ENCODE data around the gene RNF11. TPM values are rescaled to one million over a fixed set of nuclear protein-coding genes. Genes with fewer than 3 reads are reported as not detected.

Gene RNF11
- total and polyA plus RNA-seq, 4 experiments from 2014 or later = 37.6 to 50.3 (median 42.1) TPM

DNA sequence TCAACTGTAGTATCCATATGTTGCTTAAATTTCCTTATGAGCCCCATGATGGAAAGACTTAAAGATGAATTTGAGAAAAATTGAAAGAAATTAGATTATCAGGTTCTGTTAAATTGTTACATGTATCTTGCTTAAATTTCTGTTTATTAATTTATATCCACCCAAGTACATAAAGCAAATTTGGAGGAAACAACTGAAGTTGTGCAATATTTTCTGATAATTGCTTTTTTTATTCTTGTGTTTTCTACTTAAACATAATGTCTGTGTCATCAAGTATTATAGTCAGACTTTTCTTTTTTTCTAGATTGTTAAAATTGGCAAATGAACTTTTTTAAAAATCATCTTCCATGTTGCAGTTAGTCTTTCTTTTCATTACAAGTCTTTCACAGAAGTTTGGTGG lies 36.8 kb downstream of the RNF11 start:
- CTCF ChIA-PET (ENCODE audit: partially characterized antibody) = no interaction called here
- peaks cover 3% of the 10 kb centered on the region for H3K4me1 ChIP-seq (ENCODE audit: insufficient read depth, low read length)
- peaks cover 4 to 14% (median 6%) of the 10 kb centered on the region in 4 donors for H3K4me1 Mint-ChIP-seq
- peaks cover 26 to 50% of the 10 kb centered on the region in 2 donors for H3K36me3 Mint-ChIP-seq
- H3K36me3 ChIP-seq (ENCODE audit: insufficient read depth, low read length) = peaks cover 14% of the 10 kb centered on the region
- no peak for DNase-seq
- H3K9me3 Mint-ChIP-seq = peaks cover 0 to 2% (median 0%) of the 10 kb centered on the region in 8 donors
- H3K27ac Mint-ChIP-seq = no peak overlapping the region
- POLR2A ChIA-PET (ENCODE audit: partially characterized antibody) = no interaction called here
- no peaks in the 10 kb centered on the region for H3K27me3 ChIP-seq (ENCODE audit: insufficient read depth, low read length)
- H3K27me3 Mint-ChIP-seq = no peaks in the 10 kb centered on the region
- H3K4me3 Mint-ChIP-seq = no peak overlapping the region
- H3K9me3 ChIP-seq (ENCODE audit: control insufficient read depth in 1 of 2, low read length in 2 of 2) = no peaks in the 10 kb centered on the region
- H3K27ac ChIP-seq (ENCODE audit: low read depth, low read length) = no peak overlapping the region
- intact Hi-C loops (cut with micrococcal nuclease) = no loop called here
- no peak overlapping the region for H3K4me3 ChIP-seq (ENCODE audit: low read length in 2 of 2)

DNA sequence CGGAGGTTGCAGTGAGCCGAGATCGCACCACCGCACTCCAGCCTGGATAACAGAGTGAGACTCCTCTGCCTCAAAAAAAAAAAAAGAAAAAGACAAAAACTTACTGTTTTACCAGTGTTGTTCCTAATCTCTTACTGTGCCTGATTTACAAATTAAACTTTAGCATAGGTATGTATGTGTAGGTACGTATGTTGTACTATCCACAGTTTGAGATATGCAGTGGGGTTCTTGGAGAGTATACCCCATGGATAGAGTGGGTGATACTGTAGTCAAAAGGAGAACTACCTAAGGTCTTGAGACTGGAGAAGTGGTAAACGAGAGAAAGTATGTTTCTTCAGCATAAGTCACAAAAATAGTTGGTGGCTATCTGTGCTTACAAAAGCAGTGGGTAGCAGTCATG lies 38.6 kb downstream of the RNF11 start:
- no peaks in the 10 kb centered on the region for H3K27me3 ChIP-seq (ENCODE audit: insufficient read depth, low read length)
- Mint-ChIP-seq H3K4me1 (peaks cover 0 to 7% (median 0%) of the 10 kb centered on the region in 4 donors), H3K36me3 (peaks cover 23 to 44% of the 10 kb centered on the region in 2 donors), H3K9me3 (peaks cover 0 to 2% (median 0%) of the 10 kb centered on the region in 8 donors), H3K27ac (no peak overlapping the region), H3K4me3 (no peak overlapping the region), H3K27me3 (no peaks in the 10 kb centered on the region)
- no peaks in the 10 kb centered on the region for H3K9me3 ChIP-seq (ENCODE audit: control insufficient read depth in 1 of 2, low read length in 2 of 2)
- intact Hi-C loops (cut with micrococcal nuclease) = no loop called here
- POLR2A ChIA-PET (ENCODE audit: partially characterized antibody) = no interaction called here
- CTCF ChIA-PET (ENCODE audit: partially characterized antibody) = no interaction called here
- H3K36me3 ChIP-seq (ENCODE audit: insufficient read depth, low read length) = peaks cover 14% of the 10 kb centered on the region
- no peaks in the 10 kb centered on the region for H3K4me1 ChIP-seq (ENCODE audit: insufficient read depth, low read length)
- no peak overlapping the region for H3K27ac ChIP-seq (ENCODE audit: low read depth, low read length)
- no peak overlapping the region for H3K4me3 ChIP-seq (ENCODE audit: low read length in 2 of 2)
- no peak for DNase-seq

DNA sequence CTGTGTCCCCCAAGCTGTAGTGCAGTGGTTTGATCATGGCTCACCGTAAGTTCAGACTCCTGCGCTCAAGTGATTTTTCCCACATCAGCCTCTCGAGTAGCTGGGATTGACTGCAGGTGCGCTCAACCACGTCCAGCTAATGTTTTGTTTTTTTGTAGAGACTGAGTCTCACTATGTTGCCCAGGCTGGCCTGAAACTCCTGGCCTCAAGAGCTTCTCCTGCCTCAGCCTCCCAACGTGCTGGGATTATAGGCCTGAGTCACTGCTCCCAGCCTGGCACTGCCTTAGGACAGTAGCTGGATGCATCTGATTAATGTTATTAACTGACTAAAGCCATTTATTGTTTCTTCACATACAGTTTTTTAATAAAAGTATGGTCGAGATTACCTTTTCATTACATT lies 40.2 kb downstream of the RNF11 start:
- POLR2A ChIA-PET (ENCODE audit: partially characterized antibody) = interaction anchor here (1.1 kb wide), 1 partner anchor 40 kb away, joined by 4 read pairs; the partner anchor contains the start of gene RNF11
- CTCF ChIA-PET (ENCODE audit: partially characterized antibody) = no interaction called here
- Histone ChIP-seq H3K4me1 (ENCODE audit: insufficient read depth, low read length) (no peaks in the 10 kb centered on the region), H3K4me3 (ENCODE audit: low read length in 2 of 2) (no peak overlapping the region), H3K36me3 (ENCODE audit: insufficient read depth, low read length) (peaks cover 8% of the 10 kb centered on the region), H3K27me3 (ENCODE audit: insufficient read depth, low read length) (no peaks in the 10 kb centered on the region), H3K9me3 (ENCODE audit: control insufficient read depth in 1 of 2, low read length in 2 of 2) (no peaks in the 10 kb centered on the region), H3K27ac (ENCODE audit: low read depth, low read length) (no peak overlapping the region)
- Mint-ChIP-seq H3K36me3 (peaks cover 15 to 30% of the 10 kb centered on the region in 2 donors), H3K27me3 (no peaks in the 10 kb centered on the region), H3K4me1 (no peaks in the 10 kb centered on the region), H3K27ac (peak overlapping the region in 1 of 7 donors; percentile 70), H3K4me3 (no peak overlapping the region), H3K9me3 (no peaks in the 10 kb centered on the region)
- DNase-seq = no peak
- intact Hi-C loops (cut with micrococcal nuclease) = no loop called here

DNA sequence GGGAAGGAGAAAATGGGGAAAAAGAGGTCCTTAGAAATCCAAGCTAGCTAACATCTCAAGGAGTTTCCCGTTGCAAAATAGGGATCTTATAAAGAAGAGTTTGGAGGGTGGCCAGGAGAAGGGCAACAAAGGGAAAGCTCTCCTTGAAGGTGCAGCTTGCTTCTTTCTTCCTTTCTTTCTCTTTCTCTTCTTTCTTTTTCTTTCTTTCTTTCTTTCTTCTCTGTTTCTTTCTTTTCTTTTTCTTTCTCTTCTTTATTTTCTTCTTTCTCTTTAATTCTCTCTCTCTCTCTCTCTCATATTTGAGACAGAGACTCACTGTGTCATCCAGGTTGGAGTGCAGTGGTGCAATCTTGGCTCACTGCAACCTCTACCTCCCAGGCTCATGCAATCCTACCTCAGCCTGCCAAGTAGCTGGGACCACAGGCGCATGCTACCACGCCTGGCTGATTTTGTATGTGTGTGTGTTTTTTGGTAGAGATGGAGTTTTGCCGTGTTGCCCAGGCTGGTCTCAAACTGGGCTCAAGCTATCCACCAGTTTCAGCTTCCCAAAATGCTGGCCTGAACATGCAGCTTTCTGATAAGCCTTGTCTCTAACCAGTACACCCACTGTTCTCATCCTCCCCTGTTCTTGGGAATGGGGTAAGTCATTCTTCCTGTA lies 44.4 kb downstream of the RNF11 start:
- CTCF ChIA-PET (ENCODE audit: partially characterized antibody) = interaction anchor here (1.7 kb wide), 1 partner anchor 10 kb away, joined by 3 read pairs; no protein-coding TSS in a partner anchor
- no peak for DNase-seq

DNA sequence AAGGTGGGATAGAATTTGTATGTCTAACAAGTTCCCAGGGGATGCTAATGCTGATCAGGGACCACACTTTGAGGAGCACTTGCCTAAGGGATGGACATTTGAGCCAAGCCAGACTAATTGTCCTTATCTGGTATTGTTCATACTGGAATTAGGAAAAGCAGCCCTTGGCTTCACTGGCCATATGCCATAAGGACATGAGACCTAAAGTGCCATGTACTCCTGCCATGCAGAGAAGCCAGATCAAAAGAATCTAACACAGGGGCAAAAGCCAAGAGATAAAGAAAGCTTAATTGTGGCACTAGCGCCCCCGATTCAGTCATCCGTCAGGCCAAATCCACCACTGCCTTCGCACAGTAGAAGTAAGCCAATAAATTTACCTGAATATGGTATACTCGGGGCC lies 45.7 kb downstream of the RNF11 start:
- Mint-ChIP-seq H3K27ac (no peak overlapping the region), H3K36me3 (peaks cover 0 to under 1% of the 10 kb centered on the region in 2 donors), H3K27me3 (no peaks in the 10 kb centered on the region), H3K9me3 (no peaks in the 10 kb centered on the region), H3K4me3 (no peak overlapping the region), H3K4me1 (no peaks in the 10 kb centered on the region)
- intact Hi-C loops (cut with micrococcal nuclease) = no loop called here
- no peak for DNase-seq
- ChIA-PET POLR2A (ENCODE audit: partially characterized antibody) (no interaction called here), CTCF (ENCODE audit: partially characterized antibody) (no interaction called here)
- Histone ChIP-seq H3K27ac (ENCODE audit: low read depth, low read length) (no peak overlapping the region), H3K27me3 (ENCODE audit: insufficient read depth, low read length) (no peaks in the 10 kb centered on the region), H3K9me3 (ENCODE audit: control insufficient read depth in 1 of 2, low read length in 2 of 2) (no peaks in the 10 kb centered on the region), H3K4me3 (ENCODE audit: low read length in 2 of 2) (no peak overlapping the region), H3K4me1 (ENCODE audit: insufficient read depth, low read length) (no peaks in the 10 kb centered on the region), H3K36me3 (ENCODE audit: insufficient read depth, low read length) (no peaks in the 10 kb centered on the region)

More for the DNA sequence above, 44.4 kb downstream of the RNF11 start:
- peaks cover 0 to 10% of the 10 kb centered on the region in 2 donors for H3K36me3 Mint-ChIP-seq
- no peak overlapping the region for H3K27ac ChIP-seq (ENCODE audit: low read depth, low read length)
- H3K4me1 ChIP-seq (ENCODE audit: insufficient read depth, low read length) = no peaks in the 10 kb centered on the region
- H3K9me3 Mint-ChIP-seq = no peaks in the 10 kb centered on the region
- H3K9me3 ChIP-seq (ENCODE audit: control insufficient read depth in 1 of 2, low read length in 2 of 2) = no peaks in the 10 kb centered on the region
- H3K4me3 Mint-ChIP-seq = no peak overlapping the region
- H3K4me3 ChIP-seq (ENCODE audit: low read length in 2 of 2) = no peak overlapping the region
- H3K4me1 Mint-ChIP-seq = no peaks in the 10 kb centered on the region
- no peaks in the 10 kb centered on the region for H3K27me3 ChIP-seq (ENCODE audit: insufficient read depth, low read length)
- intact Hi-C loops (cut with micrococcal nuclease) = no loop called here
- H3K27me3 Mint-ChIP-seq = no peaks in the 10 kb centered on the region
- no peaks in the 10 kb centered on the region for H3K36me3 ChIP-seq (ENCODE audit: insufficient read depth, low read length)
- peak overlapping the region in 1 of 7 donors; percentile 8 for H3K27ac Mint-ChIP-seq
- POLR2A ChIA-PET (ENCODE audit: partially characterized antibody) = no interaction called here

DNA sequence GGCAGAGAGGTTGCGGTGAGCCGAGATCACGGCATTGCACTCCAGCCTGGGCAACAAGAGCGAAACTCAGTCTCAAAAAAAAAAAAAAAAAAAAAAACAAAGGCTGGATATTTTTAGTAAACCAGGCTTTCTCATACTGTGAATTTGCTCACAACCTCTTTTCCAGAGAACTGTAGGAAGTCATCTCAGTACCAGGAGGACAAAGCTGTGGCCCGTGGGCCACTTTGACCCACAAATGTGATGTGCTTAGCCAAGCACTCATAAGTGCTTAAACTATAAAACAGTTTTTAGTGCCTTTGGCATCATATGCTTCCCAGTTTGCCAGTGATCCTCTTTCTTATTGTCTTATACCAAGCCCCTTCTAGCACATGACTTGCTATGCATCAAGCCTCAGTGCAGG lies 46.5 kb downstream of the RNF11 start:
- no peaks in the 10 kb centered on the region for H3K27me3 ChIP-seq (ENCODE audit: insufficient read depth, low read length)
- H3K36me3 ChIP-seq (ENCODE audit: insufficient read depth, low read length) = no peaks in the 10 kb centered on the region
- H3K4me1 ChIP-seq (ENCODE audit: insufficient read depth, low read length) = no peaks in the 10 kb centered on the region
- Mint-ChIP-seq H3K36me3 (no peaks in the 10 kb centered on the region), H3K4me3 (no peak overlapping the region), H3K4me1 (no peaks in the 10 kb centered on the region), H3K27me3 (no peaks in the 10 kb centered on the region), H3K27ac (no peak overlapping the region), H3K9me3 (no peaks in the 10 kb centered on the region)
- intact Hi-C loops (cut with micrococcal nuclease) = no loop called here
- no peak for DNase-seq
- ChIA-PET POLR2A (ENCODE audit: partially characterized antibody) (no interaction called here), CTCF (ENCODE audit: partially characterized antibody) (no interaction called here)
- H3K9me3 ChIP-seq (ENCODE audit: control insufficient read depth in 1 of 2, low read length in 2 of 2) = no peaks in the 10 kb centered on the region
- no peak overlapping the region for H3K27ac ChIP-seq (ENCODE audit: low read depth, low read length)
- H3K4me3 ChIP-seq (ENCODE audit: low read length in 2 of 2) = no peak overlapping the region

DNA sequence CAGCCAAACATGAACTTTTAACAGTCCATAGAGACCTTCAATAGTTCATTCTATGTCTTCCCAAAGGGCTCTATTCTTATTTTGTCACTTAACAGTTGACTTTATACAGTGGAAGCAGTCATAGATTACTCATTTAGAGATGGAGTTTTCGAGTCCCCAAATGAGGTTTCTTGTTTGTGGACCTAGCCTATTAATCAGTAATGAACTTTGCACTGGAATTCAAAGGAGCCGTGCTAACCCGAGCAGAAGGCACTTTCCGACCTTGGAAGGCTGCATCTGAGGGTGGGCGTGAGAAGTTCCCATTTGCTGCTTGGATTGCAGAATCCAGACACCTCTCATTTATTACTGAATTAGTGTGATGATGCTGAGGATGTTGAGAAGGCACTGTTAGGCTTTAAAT lies 47.9 kb downstream of the RNF11 start:
- Histone ChIP-seq H3K27me3 (ENCODE audit: insufficient read depth, low read length) (no peaks in the 10 kb centered on the region), H3K9me3 (ENCODE audit: control insufficient read depth in 1 of 2, low read length in 2 of 2) (no peaks in the 10 kb centered on the region), H3K4me3 (ENCODE audit: low read length in 2 of 2) (no peak overlapping the region), H3K27ac (ENCODE audit: low read depth, low read length) (no peak overlapping the region), H3K4me1 (ENCODE audit: insufficient read depth, low read length) (no peaks in the 10 kb centered on the region), H3K36me3 (ENCODE audit: insufficient read depth, low read length) (no peaks in the 10 kb centered on the region)
- POLR2A ChIA-PET (ENCODE audit: partially characterized antibody) = no interaction called here
- intact Hi-C loops (cut with micrococcal nuclease) = no loop called here
- no peaks in the 10 kb centered on the region for H3K4me1 Mint-ChIP-seq
- no peak overlapping the region for H3K27ac Mint-ChIP-seq
- CTCF ChIA-PET (ENCODE audit: partially characterized antibody) = no interaction called here
- no peaks in the 10 kb centered on the region for H3K27me3 Mint-ChIP-seq
- H3K9me3 Mint-ChIP-seq = no peaks in the 10 kb centered on the region
- no peaks in the 10 kb centered on the region for H3K36me3 Mint-ChIP-seq
- H3K4me3 Mint-ChIP-seq = no peak overlapping the region
- DNase-seq = no peak
